ENCODE results near the gene STOML1. TPM values are rescaled to one million over a fixed set of nuclear protein-coding genes. Genes with fewer than 3 reads are reported as not detected.
"Not testable (repeated sequence)": the region's sequence is repeated elsewhere in the genome, so short reads cannot be mapped to it uniquely, and the experiment has no call there.

Gene STOML1
- total RNA-seq, 1 donor from 2014 or later = 14.1 TPM

DNA sequence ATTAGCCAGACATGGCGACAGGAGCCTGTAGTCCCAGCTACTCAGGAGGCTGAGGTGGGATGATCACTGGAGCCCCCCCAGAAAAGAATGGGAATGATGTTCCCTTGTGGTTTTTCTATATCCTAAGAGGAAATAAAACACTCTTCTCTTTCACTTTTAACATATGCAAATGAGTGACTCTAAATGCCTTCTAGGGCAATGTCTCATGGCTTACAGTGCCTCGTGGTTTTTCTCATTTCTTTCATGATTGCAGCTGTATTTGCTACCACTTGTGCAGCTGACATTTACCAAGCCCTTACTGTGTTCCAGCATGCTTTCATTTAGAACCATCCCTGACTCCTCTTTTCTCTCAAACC lies 26.4 kb downstream of the STOML1 start:
- H3K4me3 ChIP-seq (ENCODE audit: low read length in 3 of 3) = no peak overlapping the region
- no peaks in the 10 kb centered on the region for H3K36me3 ChIP-seq (ENCODE audit: control insufficient read depth in 3 of 3, insufficient read depth in 3 of 3, low read length in 3 of 3)
- no peak overlapping the region for H3K27ac ChIP-seq (ENCODE audit: low read depth, low read length)
- peaks cover 0 to 7% (median 6%) of the 10 kb centered on the region in 3 donors for H3K27me3 ChIP-seq (ENCODE audit: control insufficient read depth in 3 of 3, insufficient read depth in 3 of 3, low read length in 3 of 3)
- peaks cover 0 to 6% (median 3%) of the 10 kb centered on the region in 3 donors for H3K4me1 ChIP-seq (ENCODE audit: control insufficient read depth in 3 of 3, insufficient read depth in 3 of 3, low read length in 3 of 3)
- H3K9me3 ChIP-seq (ENCODE audit: control insufficient read depth in 3 of 3, low read length in 3 of 3) = no peaks in the 10 kb centered on the region
- no peak overlapping the region for H3K9ac ChIP-seq (ENCODE audit: low read depth in 1 of 3, low read length in 3 of 3)

DNA sequence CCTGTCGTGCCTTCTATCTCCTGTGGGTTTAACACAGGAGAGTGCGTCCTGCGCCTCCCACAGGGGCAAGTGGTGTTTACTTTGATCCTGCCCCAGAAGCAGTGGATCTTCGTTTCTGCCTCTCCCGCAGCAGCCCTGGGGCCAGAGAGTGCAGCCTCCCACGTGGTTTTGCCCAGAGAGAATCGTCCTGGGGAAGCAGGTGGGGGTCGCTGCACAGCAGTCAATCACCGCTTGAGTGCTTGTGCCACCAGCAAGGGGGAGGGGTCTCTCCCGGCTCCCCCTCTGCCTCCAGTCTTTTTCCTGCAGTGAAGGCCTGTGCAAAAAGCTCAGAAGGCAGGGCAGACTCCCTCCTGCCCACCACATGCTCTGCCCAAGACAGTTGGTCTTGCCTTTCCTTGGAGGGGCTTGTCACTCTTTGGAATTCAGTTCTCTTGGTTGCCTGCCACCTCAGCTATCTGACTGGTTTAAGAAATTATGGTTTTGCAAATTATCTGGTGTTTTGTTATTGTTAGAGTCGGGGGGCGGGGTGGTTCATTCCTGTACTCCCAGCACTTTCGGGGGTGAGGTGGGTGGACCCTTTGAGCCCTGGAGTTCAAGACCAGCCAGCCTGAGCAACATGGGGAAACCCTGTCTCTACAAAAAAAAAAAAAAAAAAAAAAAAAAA lies 26.9 kb downstream of the STOML1 start:
- Histone ChIP-seq H3K27ac (ENCODE audit: low read depth, low read length) (no peak overlapping the region), H3K9me3 (ENCODE audit: control insufficient read depth in 3 of 3, low read length in 3 of 3) (no peaks in the 10 kb centered on the region), H3K4me1 (ENCODE audit: control insufficient read depth in 3 of 3, insufficient read depth in 3 of 3, low read length in 3 of 3) (peaks cover 0 to 6% (median 3%) of the 10 kb centered on the region in 3 donors), H3K9ac (ENCODE audit: low read depth in 1 of 3, low read length in 3 of 3) (peak overlapping the region in 1 of 3 donors; percentile 57), H3K27me3 (ENCODE audit: control insufficient read depth in 3 of 3, insufficient read depth in 3 of 3, low read length in 3 of 3) (peaks cover 0 to 7% (median 6%) of the 10 kb centered on the region in 3 donors), H3K36me3 (ENCODE audit: control insufficient read depth in 3 of 3, insufficient read depth in 3 of 3, low read length in 3 of 3) (no peaks in the 10 kb centered on the region), H3K4me3 (ENCODE audit: low read length in 3 of 3) (no peak overlapping the region)

- Histone ChIP-seq H3K27me3 (ENCODE audit: control insufficient read depth in 3 of 3, insufficient read depth in 3 of 3, low read length in 3 of 3) (peaks cover 0 to 7% (median 6%) of the 10 kb centered on the region in 3 donors), H3K9ac (ENCODE audit: low read depth in 1 of 3, low read length in 3 of 3) (peak overlapping the region in 1 of 3 donors; percentile 57), H3K9me3 (ENCODE audit: control insufficient read depth in 3 of 3, low read length in 3 of 3) (no peaks in the 10 kb centered on the region), H3K4me1 (ENCODE audit: control insufficient read depth in 3 of 3, insufficient read depth in 3 of 3, low read length in 3 of 3) (peaks cover 0 to 7% (median 3%) of the 10 kb centered on the region in 3 donors), H3K4me3 (ENCODE audit: low read length in 3 of 3) (no peak overlapping the region), H3K27ac (ENCODE audit: low read depth, low read length) (no peak overlapping the region), H3K36me3 (ENCODE audit: control insufficient read depth in 3 of 3, insufficient read depth in 3 of 3, low read length in 3 of 3) (no peaks in the 10 kb centered on the region)
Measured at GRCh38 chr15:73964736-73965093, 27.4 kb downstream of the STOML1 start.

DNA sequence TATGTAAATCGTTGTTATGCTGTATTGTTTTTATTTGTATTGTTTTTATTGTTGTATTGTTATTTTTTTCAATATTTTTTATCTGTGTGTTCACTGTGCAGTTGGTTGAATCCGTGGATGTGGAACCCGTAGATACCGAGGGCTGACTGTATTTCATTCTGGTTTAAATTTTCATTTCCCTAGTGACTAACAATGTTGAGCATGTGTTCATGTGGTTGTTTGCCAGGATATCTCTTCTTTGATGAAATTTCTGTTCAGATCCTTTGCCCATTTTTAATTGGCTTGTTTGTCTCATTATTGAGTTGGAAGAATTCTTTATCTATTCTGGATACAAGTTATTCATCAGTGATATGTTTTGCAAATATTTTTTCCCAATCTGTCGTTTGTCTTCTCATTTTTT lies 29.7 kb downstream of the STOML1 start:
- Histone ChIP-seq H3K9me3 (ENCODE audit: control insufficient read depth in 3 of 3, low read length in 3 of 3) (no peaks in the 10 kb centered on the region), H3K4me3 (ENCODE audit: low read length in 3 of 3) (no peak overlapping the region), H3K4me1 (ENCODE audit: control insufficient read depth in 3 of 3, insufficient read depth in 3 of 3, low read length in 3 of 3) (peaks cover 0 to 11% (median 3%) of the 10 kb centered on the region in 3 donors), H3K9ac (ENCODE audit: low read depth in 1 of 3, low read length in 3 of 3) (no peak overlapping the region), H3K27me3 (ENCODE audit: control insufficient read depth in 3 of 3, insufficient read depth in 3 of 3, low read length in 3 of 3) (peaks cover 0 to 7% (median 7%) of the 10 kb centered on the region in 3 donors), H3K27ac (ENCODE audit: low read depth, low read length) (no peak overlapping the region), H3K36me3 (ENCODE audit: control insufficient read depth in 3 of 3, insufficient read depth in 3 of 3, low read length in 3 of 3) (no peaks in the 10 kb centered on the region)

DNA sequence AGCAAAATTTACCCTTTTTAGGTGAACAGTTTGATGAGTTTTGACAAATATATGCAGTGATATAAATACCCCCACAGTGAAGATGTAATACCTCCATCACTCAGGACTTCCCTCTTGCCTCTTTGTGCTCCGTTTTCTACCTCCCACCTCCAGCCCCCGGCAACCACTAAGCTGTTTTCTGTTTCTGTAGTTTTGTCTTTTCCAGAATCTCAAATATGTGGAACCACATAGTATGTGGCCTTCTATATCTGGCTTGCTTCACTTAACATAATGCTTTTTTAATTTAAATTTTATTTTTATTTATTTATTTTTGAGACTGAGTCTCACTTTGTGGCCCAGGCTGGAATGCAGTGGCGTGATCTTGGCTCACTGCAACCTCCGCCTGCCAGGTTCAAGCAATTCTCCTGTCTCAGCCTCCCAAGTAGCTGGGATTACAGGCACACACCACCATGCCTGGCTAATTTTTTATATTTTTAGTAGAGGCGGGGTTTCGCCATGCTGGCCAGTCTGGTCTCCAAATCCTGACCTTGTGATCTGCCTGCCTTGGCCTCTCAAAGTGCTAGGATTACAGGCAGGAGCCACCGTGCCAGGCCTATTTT lies 31.5 kb downstream of the STOML1 start:
- H3K36me3 ChIP-seq (ENCODE audit: control insufficient read depth in 3 of 3, insufficient read depth in 3 of 3, low read length in 3 of 3); H3K9ac ChIP-seq (ENCODE audit: low read depth in 1 of 3, low read length in 3 of 3); H3K9me3 ChIP-seq (ENCODE audit: control insufficient read depth in 3 of 3, low read length in 3 of 3); H3K4me3 ChIP-seq (ENCODE audit: low read length in 3 of 3); H3K27ac ChIP-seq (ENCODE audit: low read depth, low read length): not testable (repeated sequence)
- H3K4me1 ChIP-seq (ENCODE audit: control insufficient read depth in 3 of 3, insufficient read depth in 3 of 3, low read length in 3 of 3) = peaks cover 7 to 13% (median 11%) of the 10 kb centered on the region in 3 donors
- peaks cover 0 to 20% (median 7%) of the 10 kb centered on the region in 3 donors for H3K27me3 ChIP-seq (ENCODE audit: control insufficient read depth in 3 of 3, insufficient read depth in 3 of 3, low read length in 3 of 3)

DNA sequence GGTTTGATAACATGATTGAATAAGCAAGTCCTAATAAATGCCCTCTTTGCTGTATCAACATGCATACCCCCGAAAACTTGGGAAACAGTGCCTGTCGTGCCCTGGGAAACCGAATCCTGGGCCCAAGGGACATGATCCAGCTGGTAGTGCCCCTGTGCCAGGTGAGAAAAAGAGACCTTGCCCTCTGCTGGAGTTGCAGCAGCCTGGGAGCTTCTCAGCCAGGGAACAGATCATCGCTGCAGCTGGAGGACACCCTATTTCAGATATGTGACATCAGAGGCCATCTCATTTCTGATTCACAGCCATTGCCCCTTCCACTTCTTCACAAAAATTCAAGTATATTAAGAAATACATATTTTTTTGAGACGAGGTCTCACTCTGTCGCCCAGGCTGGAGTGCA lies 32.3 kb downstream of the STOML1 start:
- Histone ChIP-seq H3K4me3 (ENCODE audit: low read length in 3 of 3) (no peak overlapping the region), H3K9ac (ENCODE audit: low read depth in 1 of 3, low read length in 3 of 3) (no peak overlapping the region), H3K9me3 (ENCODE audit: control insufficient read depth in 3 of 3, low read length in 3 of 3) (no peaks in the 10 kb centered on the region), H3K36me3 (ENCODE audit: control insufficient read depth in 3 of 3, insufficient read depth in 3 of 3, low read length in 3 of 3) (no peaks in the 10 kb centered on the region), H3K27me3 (ENCODE audit: control insufficient read depth in 3 of 3, insufficient read depth in 3 of 3, low read length in 3 of 3) (peaks cover 0 to 17% (median 4%) of the 10 kb centered on the region in 3 donors), H3K4me1 (ENCODE audit: control insufficient read depth in 3 of 3, insufficient read depth in 3 of 3, low read length in 3 of 3) (peaks cover 6 to 9% (median 7%) of the 10 kb centered on the region in 3 donors), H3K27ac (ENCODE audit: low read depth, low read length) (no peak overlapping the region)

DNA sequence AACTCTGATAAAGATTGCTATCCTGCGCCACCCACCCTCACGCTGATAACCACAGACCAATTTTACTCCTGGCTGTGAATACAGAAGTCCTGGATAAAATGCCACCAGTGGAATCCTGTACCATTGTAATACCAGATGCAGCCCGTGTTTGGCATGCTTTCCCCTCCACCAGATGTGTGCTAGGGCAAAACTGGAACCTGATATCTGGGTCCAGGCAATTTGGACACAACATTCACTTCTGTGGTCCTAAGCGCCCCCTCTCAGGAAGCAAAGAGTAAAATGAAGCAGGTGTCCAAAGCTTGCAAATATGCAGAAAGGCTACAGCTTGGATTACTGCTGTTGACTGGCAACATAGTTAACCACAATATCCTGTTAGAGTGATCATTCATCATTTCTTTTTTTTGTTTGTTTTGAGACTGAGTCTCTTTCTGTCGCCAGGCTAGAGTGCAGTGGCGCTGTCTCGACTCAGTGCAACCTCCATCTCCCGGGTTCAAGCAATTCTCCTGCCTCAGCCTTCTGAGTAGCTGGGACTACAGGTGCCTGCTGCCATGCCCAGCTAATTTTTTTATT lies 33.0 kb downstream of the STOML1 start:
- Histone ChIP-seq H3K27me3 (ENCODE audit: control insufficient read depth in 3 of 3, insufficient read depth in 3 of 3, low read length in 3 of 3) (peaks cover 0 to 16% (median 2%) of the 10 kb centered on the region in 3 donors), H3K27ac (ENCODE audit: low read depth, low read length) (no peak overlapping the region), H3K4me1 (ENCODE audit: control insufficient read depth in 3 of 3, insufficient read depth in 3 of 3, low read length in 3 of 3) (peaks cover 5 to 9% (median 7%) of the 10 kb centered on the region in 3 donors), H3K4me3 (ENCODE audit: low read length in 3 of 3) (no peak overlapping the region), H3K9ac (ENCODE audit: low read depth in 1 of 3, low read length in 3 of 3) (no peak overlapping the region), H3K9me3 (ENCODE audit: control insufficient read depth in 3 of 3, low read length in 3 of 3) (no peaks in the 10 kb centered on the region), H3K36me3 (ENCODE audit: control insufficient read depth in 3 of 3, insufficient read depth in 3 of 3, low read length in 3 of 3) (no peaks in the 10 kb centered on the region)

GRCh38 chr15:73957785-73958184 lies 34.3 kb downstream of the STOML1 start:
- H3K27ac ChIP-seq (ENCODE audit: low read depth, low read length) = no peak overlapping the region
- H3K36me3 ChIP-seq (ENCODE audit: control insufficient read depth in 3 of 3, insufficient read depth in 3 of 3, low read length in 3 of 3) = no peaks in the 10 kb centered on the region
- H3K27me3 ChIP-seq (ENCODE audit: control insufficient read depth in 3 of 3, insufficient read depth in 3 of 3, low read length in 3 of 3) = peaks cover 0 to 16% (median 0%) of the 10 kb centered on the region in 3 donors
- peaks cover 11 to 17% (median 15%) of the 10 kb centered on the region in 3 donors for H3K4me1 ChIP-seq (ENCODE audit: control insufficient read depth in 3 of 3, insufficient read depth in 3 of 3, low read length in 3 of 3)
- H3K4me3 ChIP-seq (ENCODE audit: low read length in 3 of 3) = no peak overlapping the region
- H3K9ac ChIP-seq (ENCODE audit: low read depth in 1 of 3, low read length in 3 of 3) = no peak overlapping the region
- H3K9me3 ChIP-seq (ENCODE audit: control insufficient read depth in 3 of 3, low read length in 3 of 3) = no peaks in the 10 kb centered on the region

DNA sequence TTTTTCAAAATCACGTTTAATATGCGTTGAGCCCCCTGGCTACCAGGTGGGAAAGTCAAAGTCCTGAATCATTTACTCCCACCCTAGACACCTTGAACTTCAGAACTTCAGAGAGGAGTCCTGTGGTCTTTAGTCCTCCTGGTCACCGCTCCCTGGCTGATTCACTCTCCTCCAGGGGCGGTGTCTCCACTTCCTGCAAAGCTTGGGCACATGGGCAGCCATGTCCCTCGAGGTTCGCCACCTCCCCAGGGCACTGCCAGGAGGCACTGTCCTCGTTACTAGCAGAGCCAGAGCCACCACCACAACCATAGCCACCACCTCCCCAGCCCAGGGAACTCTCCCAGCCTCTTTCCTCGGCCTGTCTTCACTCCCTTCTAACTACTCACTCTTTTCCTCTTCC lies 34.8 kb downstream of the STOML1 start:
- Histone ChIP-seq H3K9me3 (ENCODE audit: control insufficient read depth in 3 of 3, low read length in 3 of 3) (no peaks in the 10 kb centered on the region), H3K4me3 (ENCODE audit: low read length in 3 of 3) (no peak overlapping the region), H3K27ac (ENCODE audit: low read depth, low read length) (no peak overlapping the region), H3K9ac (ENCODE audit: low read depth in 1 of 3, low read length in 3 of 3) (no peak overlapping the region), H3K27me3 (ENCODE audit: control insufficient read depth in 3 of 3, insufficient read depth in 3 of 3, low read length in 3 of 3) (peaks cover 0 to 16% (median 0%) of the 10 kb centered on the region in 3 donors), H3K36me3 (ENCODE audit: control insufficient read depth in 3 of 3, insufficient read depth in 3 of 3, low read length in 3 of 3) (no peaks in the 10 kb centered on the region), H3K4me1 (ENCODE audit: control insufficient read depth in 3 of 3, insufficient read depth in 3 of 3, low read length in 3 of 3) (peaks cover 16 to 22% (median 20%) of the 10 kb centered on the region in 3 donors)

DNA sequence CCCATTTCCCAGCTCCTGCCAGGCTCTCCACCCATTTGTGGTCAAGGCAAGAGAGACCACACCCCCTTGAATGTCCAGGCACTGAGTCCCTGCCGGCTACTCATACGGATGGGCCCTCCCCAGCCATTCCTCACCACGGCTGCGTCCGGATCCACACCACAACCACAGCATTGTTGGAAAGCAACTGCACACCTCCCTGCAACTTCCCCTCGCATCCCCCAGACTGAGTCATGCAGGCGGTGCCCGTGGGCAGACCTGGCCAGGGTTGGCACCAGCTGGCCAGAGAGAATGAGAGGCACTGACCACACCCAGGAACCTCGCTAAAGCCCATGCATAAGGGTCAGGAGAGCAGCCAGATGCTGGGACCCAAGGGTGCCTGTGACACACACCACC lies 35.4 kb downstream of the STOML1 start:
- Histone ChIP-seq H3K9me3 (ENCODE audit: control insufficient read depth in 3 of 3, low read length in 3 of 3) (no peaks in the 10 kb centered on the region), H3K9ac (ENCODE audit: low read depth in 1 of 3, low read length in 3 of 3) (no peak overlapping the region), H3K27me3 (ENCODE audit: control insufficient read depth in 3 of 3, insufficient read depth in 3 of 3, low read length in 3 of 3) (peaks cover 0 to 16% (median 0%) of the 10 kb centered on the region in 3 donors), H3K4me1 (ENCODE audit: control insufficient read depth in 3 of 3, insufficient read depth in 3 of 3, low read length in 3 of 3) (peaks cover 21 to 27% (median 25%) of the 10 kb centered on the region in 3 donors), H3K36me3 (ENCODE audit: control insufficient read depth in 3 of 3, insufficient read depth in 3 of 3, low read length in 3 of 3) (peaks cover 0 to 2% (median 0%) of the 10 kb centered on the region in 3 donors), H3K27ac (ENCODE audit: low read depth, low read length) (no peak overlapping the region), H3K4me3 (ENCODE audit: low read length in 3 of 3) (no peak overlapping the region)
